GM23248 (cell line): Measurements from ENCODE around the gene PLPPR1. TPM values are rescaled to one million over a fixed set of nuclear protein-coding genes. Genes with fewer than 3 reads are reported as not detected.

ENCODE experiments used
- DNase-seq: peaks from one replicate; pipeline ENCODE4 v3.0.0-alpha.2; 2015
- H2AFZ ChIP-seq: fragments of 200-600 bp; sonication (generic); 2 replicates; pipeline ENCODE4 v1.6.1; 2016; ENCODE audit warnings: antibody characterized with exemption
- H3F3A ChIP-seq: fragments of 200-600 bp; sonication (generic); 2 replicates; pipeline ENCODE4 v1.6.1; 2016; ENCODE audit warnings: mild to moderate bottlenecking, antibody characterized with exemption, mixed run types; ENCODE audit not compliant: insufficient read depth
- H3K27ac ChIP-seq: fragments of 200-600 bp; sonication (generic); 2 replicates; pipeline ENCODE4 v1.5.1; 2016; ENCODE audit warnings: mild to moderate bottlenecking
- H3K27me3 ChIP-seq: fragments of 200-600 bp; sonication (generic); replicated peaks from 2 replicates; pipeline ENCODE4 v1.6.1; 2016; ENCODE audit warnings: mild to moderate bottlenecking; ENCODE audit not compliant: insufficient read depth
- H3K36me3 ChIP-seq: fragments of 200-600 bp; sonication (generic); 2 replicates; pipeline ENCODE4 v1.6.1; 2016; ENCODE audit warnings: low read depth, mild to moderate bottlenecking
- H3K4me1 ChIP-seq: fragments of 200-600 bp; sonication (generic); 2 replicates; pipeline ENCODE4 v1.6.1; 2016; ENCODE audit warnings: mild to moderate bottlenecking; ENCODE audit not compliant: insufficient read depth
- H3K4me2 ChIP-seq: fragments of 200-600 bp; sonication (generic); one replicate; pipeline ENCODE4 v1.6.1; 2016; ENCODE audit warnings: mild to moderate bottlenecking; ENCODE audit not compliant: unreplicated experiment
- H3K4me3 ChIP-seq: fragments of 200-600 bp; sonication (generic); 2 replicates; pipeline ENCODE4 v1.5.1; 2016; ENCODE audit warnings: mild to moderate bottlenecking
- H3K79me2 ChIP-seq: fragments of 200-600 bp; sonication (generic); 2 replicates; pipeline ENCODE4 v1.6.1; 2016; ENCODE audit warnings: mild to moderate bottlenecking; ENCODE audit not compliant: insufficient read depth
- H3K9ac ChIP-seq: fragments of 200-600 bp; sonication (generic); 2 replicates; pipeline ENCODE4 v1.6.1; 2016; ENCODE audit warnings: mild to moderate bottlenecking
- H3K9me2 ChIP-seq: fragments of 200-600 bp; sonication (generic); 2 replicates; pipeline ENCODE4 v1.6.1; 2016; ENCODE audit warnings: mixed run types, mild to moderate bottlenecking, moderate library complexity; ENCODE audit not compliant: insufficient read depth
- H3K9me3 ChIP-seq: fragments of 200-600 bp; sonication (generic); one replicate; pipeline ENCODE4 v1.6.1; 2017; ENCODE audit warnings: low read depth
- H4K20me1 ChIP-seq: fragments of 200-600 bp; sonication (generic); 2 replicates; pipeline ENCODE4 v1.6.0; 2016; ENCODE audit not compliant: insufficient read depth
- EZH2 ChIP-seq: fragments of 200-600 bp; sonication (generic); IDR thresholded peaks from 2 replicates; pipeline ENCODE4 v1.6.1; 2018; ENCODE audit warnings: antibody characterized with exemption, mild to moderate bottlenecking; ENCODE audit not compliant: insufficient read depth, poor library complexity, severe bottlenecking
- EZH2phosphoT487 ChIP-seq: fragments of 200-600 bp; sonication (generic); IDR thresholded peaks from 2 replicates; pipeline ENCODE4 v1.6.1; 2018; ENCODE audit warnings: antibody characterized with exemption, moderate library complexity, mild to moderate bottlenecking, low read depth; ENCODE audit not compliant: insufficient read depth
- WGBS, 2 experiments: methylation state at CpG; one replicate each; pipeline ENCODE4 v1.1.6; 2015 to 2017; ENCODE audit warnings: low lambda C conversion rate in 2 of 2, low coverage in 1 of 2; ENCODE audit errors: missing lambda C conversion rate in 2 of 2; 5-methylcytosine and 5-hydroxymethylcytosine counted together
- in situ Hi-C: fragments of 300-500 bp; cut with MboI; formaldehyde crosslinking; loops from 2 replicates; pipeline ENCODE4 v1.15.0; 2020
- polyA plus RNA-seq: library from polyadenylated mRNA; unstranded; fragments of >200 nt; fragmentation: Nextera tagmentation; extraction: Ambion mirVana; gene quantifications from 2 replicates; pipeline ENCODE4 v1.2.1, GENCODE V29; 2016
- total RNA-seq: library from RNA; depleted of rRNA; stranded (reverse); fragments of >200 nt; shearing (Covaris generic); gene quantifications from 2 replicates; pipeline ENCODE4 v1.2.3, GENCODE V29; 2014

Gene PLPPR1
- total and polyA plus RNA-seq, 2 experiments from 2014 or later = not detected

DNA sequence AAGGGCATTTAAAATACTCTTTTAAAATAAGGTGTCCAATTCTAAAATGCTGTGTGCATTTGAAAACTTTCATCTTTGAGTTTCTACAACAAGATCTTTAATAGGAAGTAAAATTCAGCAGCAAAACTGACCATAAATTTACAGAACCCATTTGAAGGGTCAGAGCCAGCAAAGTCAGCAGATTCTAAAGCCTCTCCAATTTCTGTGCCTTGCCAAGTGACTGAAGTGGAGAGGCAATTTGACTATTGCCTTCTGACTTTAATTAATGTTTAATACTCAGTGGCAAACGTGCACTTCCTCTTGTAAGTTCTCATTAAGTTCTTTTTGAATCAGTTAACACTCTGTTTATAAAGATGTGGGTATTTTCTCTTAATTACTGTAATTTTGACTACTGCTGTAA lies 201.1 kb downstream of the PLPPR1 start:
- H3F3A ChIP-seq = no peaks in the 10 kb centered on the region
- in situ Hi-C loops = no loop called here
- no peak overlapping the region for H3K4me3 ChIP-seq
- DNase-seq = no peak
- WGBS, 2 experiments = 0% methylated on average over 1 of the region's 1 CpG
- H2AFZ ChIP-seq = no peak overlapping the region
- no peaks in the 10 kb centered on the region for H4K20me1 ChIP-seq
- H3K27ac ChIP-seq = no peak overlapping the region
- H3K4me2 ChIP-seq = no peak overlapping the region
- H3K9me3 ChIP-seq = no peaks in the 10 kb centered on the region
- no peak overlapping the region for H3K9ac ChIP-seq
- H3K27me3 ChIP-seq = no peaks in the 10 kb centered on the region
- TF ChIP-seq EZH2phosphoT487 = no peak
- no peak for TF ChIP-seq EZH2
- H3K4me1 ChIP-seq = no peaks in the 10 kb centered on the region
- no peaks in the 10 kb centered on the region for H3K79me2 ChIP-seq
- H3K36me3 ChIP-seq = no peaks in the 10 kb centered on the region
- H3K9me2 ChIP-seq = no peaks in the 10 kb centered on the region

DNA sequence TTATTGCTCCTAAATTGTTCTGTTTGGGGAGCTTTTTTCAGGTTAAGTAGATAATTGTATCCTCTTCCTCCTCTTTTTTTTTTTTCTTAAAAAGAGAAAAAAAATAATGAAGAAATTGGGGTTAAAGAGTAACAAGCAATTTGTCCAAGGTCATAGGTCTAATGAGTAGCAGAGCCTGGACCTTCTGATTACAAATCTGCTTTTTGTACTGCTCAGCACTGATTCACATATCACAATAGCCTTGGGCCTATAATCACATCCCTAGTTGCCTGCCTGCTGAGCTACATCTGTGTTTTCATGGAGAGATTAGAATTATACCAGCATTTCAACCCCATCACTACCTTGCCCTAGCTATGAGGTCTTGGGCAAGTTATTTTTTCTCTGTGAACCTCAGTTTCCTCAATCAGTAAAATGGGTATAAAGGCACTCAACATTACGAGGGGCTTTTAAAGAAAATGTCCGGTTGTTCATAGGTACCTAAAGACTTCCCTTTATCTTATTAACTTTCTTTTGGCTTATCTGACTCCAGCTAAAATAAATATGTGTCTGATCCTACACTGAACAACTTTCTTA lies 204.0 kb downstream of the PLPPR1 start:
- Histone ChIP-seq H3K36me3 (no peaks in the 10 kb centered on the region), H4K20me1 (no peaks in the 10 kb centered on the region), H3K9ac (no peak overlapping the region), H3K79me2 (no peaks in the 10 kb centered on the region), H3K27ac (no peak overlapping the region), H3K4me3 (no peak overlapping the region), H3K4me2 (no peak overlapping the region), H3K27me3 (no peaks in the 10 kb centered on the region; the same call in 1 of the 2 replicates), H3K9me3 (no peaks in the 10 kb centered on the region), H3K4me1 (no peaks in the 10 kb centered on the region), H2AFZ (no peak overlapping the region), H3F3A (no peaks in the 10 kb centered on the region), H3K9me2 (no peaks in the 10 kb centered on the region)
- in situ Hi-C loops = no loop called here
- WGBS, 2 experiments = 44 to 65% methylated on average over 2 of the region's 2 CpGs
- no peak for DNase-seq
- TF ChIP-seq EZH2 = no peak
- no peak for TF ChIP-seq EZH2phosphoT487

DNA sequence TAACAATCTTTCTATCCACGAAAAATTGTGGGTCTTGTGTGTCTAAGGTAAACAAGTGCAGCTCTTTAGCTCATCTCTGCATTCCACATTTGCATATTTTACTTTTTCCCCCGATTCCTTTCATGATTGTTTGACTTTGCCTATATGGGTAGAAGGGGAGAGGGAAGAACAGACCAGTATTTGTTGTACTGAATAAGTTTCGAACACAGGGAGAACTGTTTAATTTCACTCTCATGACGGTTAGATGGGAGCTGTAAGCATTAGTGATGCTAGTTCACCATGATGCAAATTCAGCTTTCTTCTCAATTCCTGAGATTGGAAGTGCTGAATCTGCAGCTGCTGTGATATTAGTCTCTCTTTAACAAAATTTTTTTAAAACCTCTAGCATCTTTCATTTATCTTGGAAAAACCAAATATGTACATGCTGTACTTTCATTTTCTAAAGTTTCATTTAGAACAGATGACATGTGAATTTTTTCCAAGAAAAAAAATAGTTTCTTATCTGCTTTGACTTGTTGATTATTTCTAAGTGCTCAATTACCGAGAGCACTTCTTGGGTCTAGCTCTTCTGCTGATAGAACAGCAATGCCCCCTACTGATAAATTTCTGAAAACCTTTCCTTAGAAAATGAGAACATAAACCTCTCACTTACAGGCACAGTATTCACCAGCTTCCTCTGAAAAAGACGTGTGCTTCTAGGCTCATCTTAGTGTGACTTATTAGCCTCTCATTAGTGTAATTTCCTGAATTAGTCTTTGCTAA lies 206.8 kb downstream of the PLPPR1 start:
- Histone ChIP-seq H4K20me1 (no peaks in the 10 kb centered on the region), H2AFZ (no peak overlapping the region), H3K4me2 (no peak overlapping the region), H3K9me2 (no peaks in the 10 kb centered on the region), H3F3A (no peaks in the 10 kb centered on the region), H3K79me2 (no peaks in the 10 kb centered on the region), H3K27ac (no peak overlapping the region), H3K27me3 (no peaks in the 10 kb centered on the region; the same call in 1 of the 2 replicates), H3K4me1 (no peaks in the 10 kb centered on the region), H3K9ac (no peak overlapping the region), H3K4me3 (no peak overlapping the region), H3K36me3 (no peaks in the 10 kb centered on the region), H3K9me3 (no peaks in the 10 kb centered on the region)
- in situ Hi-C loops = no loop called here
- 12 to 24% methylated on average over 6 of the region's 6 CpGs for WGBS, 2 experiments
- no peak for TF ChIP-seq EZH2phosphoT487
- no peak for TF ChIP-seq EZH2
- peak; percentile 33 for DNase-seq

DNA sequence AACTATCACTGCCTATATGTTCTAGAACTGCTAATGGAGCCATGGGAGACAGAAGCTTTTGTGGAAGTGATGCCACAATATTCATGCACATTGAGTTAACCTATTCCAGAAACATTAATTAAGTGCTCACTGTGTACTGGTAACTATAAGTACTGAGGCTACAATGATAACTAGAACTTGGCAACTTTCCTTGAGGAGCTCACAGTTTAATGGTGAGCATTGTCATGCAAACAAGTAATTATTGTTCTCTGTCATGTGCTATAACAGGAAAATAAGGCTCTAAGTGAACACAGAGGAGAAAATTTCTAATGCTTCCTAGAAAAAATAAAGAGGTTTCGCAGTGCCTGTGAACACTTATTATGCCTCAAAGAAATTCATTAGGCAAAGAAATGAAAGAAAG lies 214.1 kb downstream of the PLPPR1 start:
- no peak overlapping the region for H2AFZ ChIP-seq
- no peak for DNase-seq
- H3K36me3 ChIP-seq = no peaks in the 10 kb centered on the region
- H3K4me2 ChIP-seq = no peak overlapping the region
- H3K27me3 ChIP-seq = no peaks in the 10 kb centered on the region
- in situ Hi-C loops = no loop called here
- TF ChIP-seq EZH2 (no peak), EZH2phosphoT487 (no peak)
- no peak overlapping the region for H3K9ac ChIP-seq
- no peaks in the 10 kb centered on the region for H3K9me3 ChIP-seq
- H3K27ac ChIP-seq = no peak overlapping the region
- 0 out of 2 replicates have a peak, but pooled peaks cover 3% of the 10 kb centered on the region for H3K9me2 ChIP-seq
- no peak overlapping the region for H3K4me3 ChIP-seq
- H4K20me1 ChIP-seq = no peaks in the 10 kb centered on the region
- WGBS, 2 experiments = 51 to 60% methylated on average over 1 of the region's 1 CpG
- H3F3A ChIP-seq = no peaks in the 10 kb centered on the region
- no peaks in the 10 kb centered on the region for H3K4me1 ChIP-seq
- H3K79me2 ChIP-seq = no peaks in the 10 kb centered on the region
